Osteoblast (primary cell): ENCODE measurements around the gene VPS51. TPM values are rescaled to one million over a fixed set of nuclear protein-coding genes. Genes with fewer than 3 reads are reported as not detected.

ENCODE experiments used
- DNase-seq: peaks from one replicate; pipeline ENCODE4 v3.0.0; 2011; ENCODE audit warnings: low spot score, mixed read lengths; ENCODE audit not compliant: insufficient read length; ENCODE audit errors: missing footprints
- H2AFZ ChIP-seq: 2 replicates; pipeline ENCODE4 v1.6.0; 2011; ENCODE audit warnings: mild to moderate bottlenecking, low read length
- H3K27ac ChIP-seq: 2 replicates; pipeline ENCODE4 v1.5.1; 2011; ENCODE audit warnings: mild to moderate bottlenecking, low read depth, low read length, moderate library complexity
- H3K27me3 ChIP-seq: 2 replicates; pipeline ENCODE4 v1.6.0; 2012; ENCODE audit warnings: mild to moderate bottlenecking, control low read depth, inconsistent platforms, low read length, moderate library complexity; ENCODE audit not compliant: insufficient read depth
- H3K36me3 ChIP-seq: 2 replicates; pipeline ENCODE4 v1.5.1; 2011; ENCODE audit warnings: mild to moderate bottlenecking, low read length, control low read depth, moderate library complexity; ENCODE audit not compliant: insufficient read depth
- H3K4me1 ChIP-seq: 2 replicates; pipeline ENCODE4 v1.5.1; 2011; ENCODE audit warnings: mild to moderate bottlenecking, low read length, control low read depth, moderate library complexity; ENCODE audit not compliant: insufficient read depth
- H3K4me2 ChIP-seq: 2 replicates; pipeline ENCODE4 v1.6.0; 2011; ENCODE audit warnings: mild to moderate bottlenecking, low read length; ENCODE audit not compliant: insufficient read depth
- H3K4me3 ChIP-seq: fragments of 200-600 bp; sonication (generic); 3 replicates; pipeline ENCODE4 v1.5.1; 2012; ENCODE audit warnings: mild to moderate bottlenecking, low read length, inconsistent platforms; ENCODE audit not compliant: insufficient read depth
- H3K79me2 ChIP-seq: 2 replicates; pipeline ENCODE4 v1.6.0; 2012; ENCODE audit warnings: mild to moderate bottlenecking, low read length, control low read depth, inconsistent platforms; ENCODE audit not compliant: insufficient read depth
- H3K9me3 ChIP-seq: 2 replicates; pipeline ENCODE4 v1.5.1; 2011; ENCODE audit warnings: low read depth, low read length, control low read depth
- H4K20me1 ChIP-seq: 2 replicates; pipeline ENCODE4 v1.6.0; 2012; ENCODE audit warnings: mild to moderate bottlenecking, low read length, control low read depth; ENCODE audit not compliant: insufficient read depth
- total RNA-seq: library from RNA; depleted of rRNA; stranded (reverse); fragments of >200 nt; gene quantifications from 2 replicates; pipeline ENCODE4 v1.2.3, GENCODE V29; 2012
- TF ChIP-seq, protein P1 (sequence below): IDR thresholded peaks from 2 replicates; pipeline ENCODE4 v1.5.1; 2011; ENCODE audit warnings: mild to moderate bottlenecking, low read depth, low read length, moderate library complexity; ENCODE audit errors: extremely low read depth

The VPS51 gene
- total RNA-seq, 1 donor = 153 TPM

DNA sequence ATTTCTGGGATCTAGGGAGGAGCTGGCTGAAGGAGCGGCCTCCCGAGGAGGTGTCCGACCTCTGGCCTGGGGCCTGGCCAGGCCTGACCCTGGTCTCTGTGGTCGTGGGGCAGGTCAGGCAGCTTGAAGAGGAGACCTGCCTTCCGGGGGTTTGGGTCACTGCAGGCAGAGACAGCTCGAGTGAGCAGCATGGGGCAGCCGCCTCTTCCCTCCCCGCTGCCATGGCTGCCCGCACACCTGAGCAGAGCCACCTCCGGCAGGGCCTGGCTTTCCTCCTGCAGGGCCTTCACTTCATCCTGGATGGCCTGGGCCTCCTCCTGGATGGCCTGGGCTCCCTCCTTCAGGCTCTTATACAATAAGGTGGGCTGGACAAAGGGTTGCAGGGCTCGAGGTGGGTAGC lies 29.7 kb upstream of the VPS51 start:
- TF ChIP-seq, protein P1, sequence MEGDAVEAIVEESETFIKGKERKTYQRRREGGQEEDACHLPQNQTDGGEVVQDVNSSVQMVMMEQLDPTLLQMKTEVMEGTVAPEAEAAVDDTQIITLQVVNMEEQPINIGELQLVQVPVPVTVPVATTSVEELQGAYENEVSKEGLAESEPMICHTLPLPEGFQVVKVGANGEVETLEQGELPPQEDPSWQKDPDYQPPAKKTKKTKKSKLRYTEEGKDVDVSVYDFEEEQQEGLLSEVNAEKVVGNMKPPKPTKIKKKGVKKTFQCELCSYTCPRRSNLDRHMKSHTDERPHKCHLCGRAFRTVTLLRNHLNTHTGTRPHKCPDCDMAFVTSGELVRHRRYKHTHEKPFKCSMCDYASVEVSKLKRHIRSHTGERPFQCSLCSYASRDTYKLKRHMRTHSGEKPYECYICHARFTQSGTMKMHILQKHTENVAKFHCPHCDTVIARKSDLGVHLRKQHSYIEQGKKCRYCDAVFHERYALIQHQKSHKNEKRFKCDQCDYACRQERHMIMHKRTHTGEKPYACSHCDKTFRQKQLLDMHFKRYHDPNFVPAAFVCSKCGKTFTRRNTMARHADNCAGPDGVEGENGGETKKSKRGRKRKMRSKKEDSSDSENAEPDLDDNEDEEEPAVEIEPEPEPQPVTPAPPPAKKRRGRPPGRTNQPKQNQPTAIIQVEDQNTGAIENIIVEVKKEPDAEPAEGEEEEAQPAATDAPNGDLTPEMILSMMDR = no peak

DNA sequence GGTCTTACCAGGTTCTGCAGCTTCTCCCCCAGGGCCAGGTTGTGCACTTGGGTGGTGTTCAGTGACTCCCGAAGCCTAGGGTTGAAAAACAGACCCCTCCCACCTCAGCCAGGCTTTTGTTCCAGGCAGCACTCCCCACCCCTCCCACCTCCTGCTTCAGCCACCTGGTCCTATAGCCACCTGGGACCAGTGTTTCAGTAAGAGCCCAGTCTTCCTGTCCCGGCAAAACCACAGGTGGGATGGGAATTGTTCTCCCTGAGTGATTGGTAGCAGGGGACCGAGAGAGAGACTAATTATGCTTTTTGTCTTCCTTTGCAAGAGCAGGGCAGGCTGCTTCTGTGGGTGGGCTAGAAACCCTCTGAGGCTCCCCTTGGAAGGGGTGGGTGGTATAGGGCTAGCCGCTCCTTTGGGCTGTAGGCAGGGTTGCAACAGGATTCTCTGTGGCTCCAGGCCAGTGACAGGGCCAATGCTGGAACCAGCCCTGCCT lies 29.2 kb upstream of the VPS51 start:
- no peaks in the 10 kb centered on the region for H4K20me1 ChIP-seq
- no peaks in the 10 kb centered on the region for H3K79me2 ChIP-seq
- TF ChIP-seq, protein P1 = no peak
- H3K4me2 ChIP-seq = no peak overlapping the region
- no peak overlapping the region for H3K27ac ChIP-seq
- H2AFZ ChIP-seq = no peak overlapping the region
- H3K4me3 ChIP-seq = no peak overlapping the region
- no peaks in the 10 kb centered on the region for H3K4me1 ChIP-seq
- peak; percentile 70 for DNase-seq
- no peaks in the 10 kb centered on the region for H3K36me3 ChIP-seq
- H3K27me3 ChIP-seq = no peaks in the 10 kb centered on the region
- no peaks in the 10 kb centered on the region for H3K9me3 ChIP-seq

More for the DNA sequence above, 29.7 kb upstream of the VPS51 start:
- Histone ChIP-seq H3K4me1 (no peaks in the 10 kb centered on the region), H3K27ac (no peak overlapping the region), H3K4me2 (no peak overlapping the region), H3K27me3 (no peaks in the 10 kb centered on the region), H3K9me3 (no peaks in the 10 kb centered on the region), H3K36me3 (no peaks in the 10 kb centered on the region), H3K79me2 (no peaks in the 10 kb centered on the region), H3K4me3 (no peak overlapping the region), H4K20me1 (no peaks in the 10 kb centered on the region), H2AFZ (no peak overlapping the region)
- peak; percentile 37 for DNase-seq

DNA sequence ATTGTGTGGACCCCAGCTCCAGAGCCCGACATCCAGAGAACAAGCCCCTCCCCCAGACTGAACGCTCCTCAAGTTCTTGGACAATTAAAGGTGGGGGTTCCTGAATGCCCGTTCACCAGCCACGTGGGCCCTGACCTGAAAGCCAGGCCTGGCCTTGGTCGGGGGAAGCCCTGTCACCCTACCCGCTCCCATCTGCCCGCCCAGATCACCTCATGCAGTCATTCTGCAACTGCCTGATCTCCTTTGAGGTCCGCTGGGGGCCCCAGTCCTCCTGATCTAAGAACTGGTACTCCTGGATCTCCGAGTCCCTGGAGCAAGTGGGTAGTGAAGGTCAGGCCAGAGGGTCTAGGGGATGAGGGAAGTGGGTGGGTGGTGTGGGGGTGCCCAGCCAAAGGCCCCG lies 28.6 kb upstream of the VPS51 start:
- Histone ChIP-seq H3K79me2 (no peaks in the 10 kb centered on the region), H4K20me1 (no peaks in the 10 kb centered on the region), H3K9me3 (no peaks in the 10 kb centered on the region), H3K4me1 (no peaks in the 10 kb centered on the region), H3K36me3 (no peaks in the 10 kb centered on the region), H3K4me3 (no peak overlapping the region), H3K27me3 (no peaks in the 10 kb centered on the region), H3K4me2 (no peak overlapping the region), H2AFZ (no peak overlapping the region), H3K27ac (no peak overlapping the region)
- TF ChIP-seq, protein P1 = no peak
- DNase-seq = peak; percentile 17

DNA sequence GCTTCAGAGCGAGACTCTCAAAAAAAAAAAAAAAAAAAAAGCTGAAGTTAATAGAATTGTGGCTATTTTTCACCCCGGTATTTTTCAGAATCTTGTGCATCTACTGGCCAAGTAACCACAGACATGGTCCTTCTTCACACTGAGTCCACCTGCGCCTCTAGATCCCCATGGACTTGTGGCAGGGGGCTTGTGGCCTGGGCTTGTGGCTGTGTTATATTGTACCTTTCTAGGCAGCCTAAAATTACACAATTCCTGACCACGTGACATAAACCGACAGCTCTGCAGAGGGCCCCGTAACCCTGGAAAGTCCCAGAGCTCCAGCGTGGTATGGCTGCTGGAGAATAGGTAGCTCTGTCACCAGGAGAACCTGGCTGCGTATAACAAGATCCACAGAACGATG lies 26.8 kb upstream of the VPS51 start:
- Histone ChIP-seq H3K4me2 (no peak overlapping the region), H3K4me3 (no peak overlapping the region), H3K9me3 (no peaks in the 10 kb centered on the region), H3K4me1 (no peaks in the 10 kb centered on the region), H4K20me1 (no peaks in the 10 kb centered on the region), H3K27ac (no peak overlapping the region), H3K27me3 (no peaks in the 10 kb centered on the region), H3K36me3 (no peaks in the 10 kb centered on the region), H2AFZ (no peak overlapping the region), H3K79me2 (no peaks in the 10 kb centered on the region)
- TF ChIP-seq, protein P1 = no peak
- DNase-seq = no peak
